ENCODE measurements around the gene FAM162A.
"Not testable (repeated sequence)": the region's sequence is repeated elsewhere in the genome, so short reads cannot be mapped to it uniquely, and the experiment has no call there.

The FAM162A gene, protein sequence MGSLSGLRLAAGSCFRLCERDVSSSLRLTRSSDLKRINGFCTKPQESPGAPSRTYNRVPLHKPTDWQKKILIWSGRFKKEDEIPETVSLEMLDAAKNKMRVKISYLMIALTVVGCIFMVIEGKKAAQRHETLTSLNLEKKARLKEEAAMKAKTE

DNA sequence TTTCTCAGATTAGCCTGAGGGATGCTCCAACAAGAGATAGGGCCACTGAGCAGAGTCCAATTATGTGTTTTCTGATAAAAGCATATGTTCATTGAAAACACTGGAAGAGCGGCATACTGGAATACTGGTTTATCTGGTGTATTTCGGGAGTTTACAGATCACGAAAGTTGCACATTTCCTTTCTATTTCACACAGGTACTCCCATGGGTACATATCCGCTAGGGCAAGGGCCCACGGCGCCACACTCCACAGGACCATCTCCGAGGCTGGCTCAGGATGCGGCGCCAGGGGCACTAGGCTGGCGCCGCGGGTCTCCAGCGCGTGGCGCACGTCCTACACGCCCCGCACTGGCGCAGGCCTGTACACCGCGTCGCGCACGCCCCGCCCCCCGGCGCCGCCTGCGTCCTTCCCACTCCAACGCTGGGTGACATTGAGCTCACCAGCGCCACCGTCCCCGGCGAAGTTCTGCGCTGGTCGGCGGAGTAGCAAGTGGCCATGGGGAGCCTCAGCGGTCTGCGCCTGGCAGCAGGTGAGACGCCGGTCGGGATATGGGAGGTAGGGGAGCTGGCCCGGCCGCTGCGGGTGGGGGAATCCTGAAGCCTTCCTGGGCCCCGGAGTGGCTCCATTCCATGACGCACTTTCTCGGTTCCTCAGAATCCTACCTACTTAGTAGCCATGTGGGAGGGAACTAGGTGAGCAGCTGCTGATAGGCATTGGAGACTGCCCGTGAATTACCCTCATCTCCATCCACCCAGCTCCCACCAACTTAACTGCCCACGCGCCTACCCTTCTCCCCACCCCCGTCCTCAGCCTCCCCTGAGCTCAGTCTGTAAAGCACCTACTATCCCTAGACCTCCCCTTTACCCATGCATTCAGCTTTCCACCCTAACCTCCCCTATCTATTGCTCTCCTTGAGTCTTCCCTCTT lies at the start of gene FAM162A:
FAM162A (plus strand) TSS at position 412 of the 927 bp plus-strand sequence; CDS start at position 496, 84 bp downstream.
- DNase-seq (ENCODE audit: low read depth) = peak; percentile 88

DNA sequence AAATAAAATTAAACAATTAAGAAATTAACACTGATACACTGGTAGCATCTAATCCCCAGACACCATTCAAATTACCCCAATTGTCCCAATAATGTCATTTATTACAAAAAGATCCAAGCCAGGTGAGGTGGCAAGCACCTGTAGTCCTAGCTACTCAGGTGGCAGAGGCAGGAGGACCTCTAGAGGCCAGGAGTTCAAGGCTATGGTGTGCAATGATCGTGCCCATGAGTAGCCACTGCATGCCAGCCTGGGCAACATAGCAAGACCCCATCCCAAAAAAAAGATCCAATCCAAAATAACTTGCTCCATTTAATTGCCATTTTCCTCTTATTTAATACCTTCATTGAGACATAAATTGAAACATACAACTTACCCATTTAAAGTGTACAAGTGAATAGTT lies 41.2 kb upstream of the FAM162A start:
- no peak for DNase-seq (ENCODE audit: low read depth)

DNA sequence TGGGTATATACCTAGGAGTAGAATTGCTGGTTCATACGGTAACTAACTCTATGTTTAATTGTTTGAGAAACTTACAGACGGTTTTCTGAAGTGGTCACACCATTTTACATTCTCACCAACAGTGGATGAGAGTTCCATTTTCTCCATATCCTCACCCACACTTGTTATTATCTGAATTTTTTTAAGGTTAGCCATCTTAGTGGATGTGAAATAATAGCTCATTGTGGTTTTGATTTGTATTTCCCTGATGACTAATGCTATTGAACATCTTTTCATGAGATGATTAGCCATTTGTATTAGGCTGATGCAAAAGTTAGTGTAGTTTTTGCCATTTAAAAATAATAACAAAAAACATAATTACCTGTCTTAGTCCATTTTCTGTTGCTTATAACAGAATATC lies 40.3 kb upstream of the FAM162A start:
- no peak for DNase-seq (ENCODE audit: low read depth)

DNA sequence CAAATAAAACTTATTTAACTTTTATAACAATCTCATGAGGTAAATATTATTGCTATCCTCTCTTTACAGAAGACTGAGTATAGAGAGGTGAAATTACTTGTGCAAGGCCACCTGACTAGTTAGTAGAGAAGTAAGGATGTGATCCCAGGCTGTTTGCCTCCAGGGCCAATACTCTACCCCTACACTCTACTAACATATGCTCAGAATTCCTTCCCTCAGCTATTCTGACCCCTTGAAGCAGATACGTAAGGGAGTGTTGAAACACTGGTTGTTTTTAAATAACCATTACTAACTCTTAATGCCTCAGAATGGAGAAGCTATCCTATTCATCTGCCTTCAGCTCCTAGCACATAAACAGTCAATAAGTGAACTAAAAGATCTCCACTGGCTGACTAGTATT lies 34.8 kb upstream of the FAM162A start:
- DNase-seq (ENCODE audit: low read depth) = no peak

DNA sequence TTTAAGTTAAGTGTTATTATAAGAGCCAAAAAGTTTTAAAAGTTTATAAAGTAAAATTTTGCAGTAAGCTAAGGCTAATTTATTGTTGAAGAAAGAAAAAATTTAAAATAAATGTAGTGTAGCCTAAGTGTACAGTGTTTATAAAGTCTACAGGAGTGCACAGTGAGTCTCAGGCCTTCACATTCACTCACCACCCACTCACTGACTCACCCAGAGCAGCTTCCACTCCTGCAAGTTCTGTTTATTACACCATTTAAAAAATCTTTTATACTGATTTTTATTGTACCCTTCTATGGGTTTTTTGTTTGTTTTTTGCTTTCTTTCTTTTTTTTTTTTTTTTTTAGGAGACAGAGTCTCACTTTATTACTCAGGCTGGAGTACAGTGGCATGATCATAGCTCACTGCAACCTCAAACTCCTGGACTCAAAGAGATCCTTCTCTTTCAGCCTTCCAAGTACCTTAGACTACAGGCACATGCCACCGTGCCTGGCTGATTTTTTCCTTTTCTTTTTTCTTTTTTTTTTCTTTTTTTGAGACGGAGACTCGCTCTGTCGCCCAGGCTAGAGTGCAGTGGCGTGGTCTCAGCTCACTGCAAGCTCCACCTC lies 33.1 kb upstream of the FAM162A start:
- no peak for DNase-seq (ENCODE audit: low read depth)

DNA sequence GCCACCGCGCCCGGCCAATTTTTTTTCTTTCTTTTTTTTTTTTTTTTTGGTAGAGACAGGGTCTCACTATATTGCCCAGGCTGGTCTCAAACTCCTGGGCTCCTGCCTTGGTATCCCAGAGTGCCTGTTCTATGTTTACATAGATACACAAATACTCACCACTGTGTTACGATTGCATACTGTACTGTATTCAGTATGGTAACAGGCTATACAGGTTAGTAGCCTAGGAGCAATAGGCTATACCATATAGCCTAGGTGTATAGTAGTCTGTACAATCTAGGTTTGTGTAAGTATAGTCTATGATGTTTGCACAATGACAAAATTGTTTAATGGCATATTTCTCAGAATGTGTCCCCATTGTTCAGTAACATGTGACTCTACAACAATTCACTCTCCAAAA lies 32.4 kb upstream of the FAM162A start:
- no peak for DNase-seq (ENCODE audit: low read depth)

DNA sequence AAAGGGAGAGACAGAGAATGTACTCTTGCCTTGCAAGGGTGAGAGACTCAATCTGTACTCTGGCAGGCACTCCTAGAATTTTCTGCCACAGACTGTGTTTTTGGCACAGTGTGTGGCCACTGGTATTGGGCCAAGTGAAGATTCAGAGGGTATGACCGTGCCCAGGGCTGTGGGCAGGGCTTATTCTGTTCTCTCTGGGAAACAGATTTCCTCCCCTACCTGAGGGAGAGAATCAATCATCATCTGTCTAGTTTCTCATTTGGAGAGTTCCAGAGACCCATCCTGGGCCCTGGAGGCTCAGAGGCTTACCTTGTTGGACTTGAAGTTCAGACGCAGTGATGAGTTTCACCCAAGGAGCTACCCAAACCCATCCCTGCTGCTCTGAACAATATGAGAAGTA lies 30.8 kb upstream of the FAM162A start:
- no peak for DNase-seq (ENCODE audit: low read depth)

DNA sequence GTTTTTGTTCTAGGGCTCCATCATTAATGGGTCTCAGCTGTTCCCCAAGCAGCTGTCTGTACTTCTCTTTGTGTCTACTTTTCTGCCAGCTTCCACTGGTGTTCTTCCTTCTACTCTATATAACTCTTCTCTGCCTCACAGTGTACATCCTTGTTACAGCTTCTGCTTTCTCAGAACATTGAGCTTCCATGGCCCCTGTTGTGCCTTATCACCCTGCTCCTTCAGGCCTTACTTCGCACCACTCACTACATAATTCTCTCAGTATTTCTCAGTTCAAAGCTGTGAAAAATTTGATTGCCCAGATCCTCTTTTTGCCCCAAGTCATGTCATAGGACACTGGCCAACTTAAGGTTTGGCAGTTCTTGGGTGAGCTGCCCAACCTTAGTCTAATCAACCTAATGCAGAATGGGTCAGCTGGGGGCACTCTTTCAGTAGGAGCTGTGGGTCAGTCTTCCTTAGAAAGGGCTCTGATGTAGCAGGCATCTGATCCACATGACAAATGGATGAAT lies 30.0 kb upstream of the FAM162A start:
- no peak for DNase-seq (ENCODE audit: low read depth)

DNA sequence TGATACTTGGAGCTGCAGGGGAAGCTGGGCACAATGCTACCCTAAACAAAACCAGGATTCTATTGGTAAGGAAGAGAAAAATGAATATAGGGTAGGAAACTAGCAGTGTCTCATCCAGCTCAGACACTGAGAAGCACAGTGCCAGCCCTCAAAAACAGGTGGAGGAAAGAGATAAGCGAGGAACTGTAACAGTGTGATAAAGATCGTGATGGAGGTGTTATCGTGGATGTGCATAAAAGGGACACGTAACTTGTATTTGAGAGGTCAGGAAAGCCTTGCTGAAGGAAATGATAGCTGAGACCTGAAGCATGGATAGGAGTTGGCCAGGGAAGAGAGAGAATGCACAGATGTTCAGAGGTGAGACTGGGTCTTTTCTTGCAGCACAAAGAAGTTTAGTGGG lies 28.4 kb upstream of the FAM162A start:
- no peak for DNase-seq (ENCODE audit: low read depth)

DNA sequence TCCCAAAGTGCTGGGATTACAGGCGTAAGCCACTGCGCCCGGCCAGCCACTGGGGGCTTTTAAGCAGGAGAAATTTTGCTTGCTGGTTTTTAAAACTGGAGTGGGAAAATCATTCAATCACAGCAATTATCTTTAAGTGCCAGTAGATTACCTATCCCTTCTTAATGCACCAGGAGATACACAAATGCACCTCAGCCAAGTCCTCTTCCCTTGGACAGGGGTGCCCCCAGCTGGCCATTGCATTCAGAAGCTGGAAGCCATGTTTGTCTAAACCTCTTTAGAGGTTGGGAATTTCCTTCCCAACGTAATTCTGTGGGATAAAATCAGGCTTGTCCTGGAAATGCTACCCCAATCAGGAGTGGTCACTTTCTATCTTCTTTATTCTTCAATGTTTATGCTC lies 27.6 kb upstream of the FAM162A start:
- no peak for DNase-seq (ENCODE audit: low read depth)

DNA sequence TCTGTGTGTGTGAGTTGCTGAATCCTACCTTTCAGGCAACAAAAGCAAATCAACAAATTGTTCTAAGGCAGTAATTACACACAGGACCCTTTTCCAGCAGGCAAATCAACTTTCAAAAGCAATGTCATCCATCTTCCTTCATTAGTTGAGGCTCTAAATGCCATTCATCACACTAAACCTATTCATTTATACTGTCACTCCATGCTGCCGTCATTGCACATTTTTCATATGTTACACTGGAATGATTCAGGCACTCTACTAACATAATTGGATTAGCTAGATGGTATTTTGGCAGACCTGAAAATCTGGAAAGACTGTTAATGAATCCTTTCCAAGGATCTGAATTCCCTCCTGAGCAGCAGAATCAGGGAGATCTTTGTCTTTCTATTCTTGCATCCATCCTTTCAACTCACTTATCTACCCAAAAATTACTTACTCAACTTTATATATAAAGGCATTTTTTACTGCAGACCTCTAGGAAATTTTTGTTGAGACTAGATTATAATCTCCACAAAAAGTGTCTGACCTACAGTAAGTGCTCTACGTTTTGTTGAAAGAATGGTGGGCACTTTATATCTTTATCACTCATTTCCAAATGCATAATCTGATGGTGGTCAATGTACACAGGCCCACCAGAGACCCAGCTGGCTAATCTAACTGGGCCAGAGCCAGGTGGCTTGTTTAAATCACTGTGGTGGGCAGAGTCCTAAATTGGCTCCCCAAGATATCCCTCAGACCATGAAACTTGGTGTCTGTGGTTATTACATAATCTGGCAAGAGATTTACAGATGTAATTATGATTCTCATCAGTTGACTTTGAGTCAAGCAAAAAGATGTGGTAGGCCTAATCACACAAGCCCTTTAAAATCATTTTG lies 25.9 kb upstream of the FAM162A start:
- no peak for DNase-seq (ENCODE audit: low read depth)

DNA sequence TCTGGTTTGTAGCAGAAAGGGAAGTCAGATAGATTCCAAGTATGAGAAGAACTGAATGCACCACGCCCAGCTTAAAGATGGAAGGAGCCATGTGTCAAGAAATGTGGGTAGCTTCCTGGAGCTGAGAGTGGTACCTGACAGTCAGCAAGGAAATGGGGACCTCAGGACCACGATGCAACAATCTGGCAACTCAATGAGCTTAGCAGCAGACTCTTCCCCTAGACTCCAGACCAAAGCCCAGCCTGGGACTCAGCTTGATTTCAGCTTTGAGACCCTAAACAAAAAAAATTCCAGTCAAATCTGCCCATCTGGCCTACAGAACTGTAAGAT lies 25.3 kb upstream of the FAM162A start:
- no peak for DNase-seq (ENCODE audit: low read depth)

DNA sequence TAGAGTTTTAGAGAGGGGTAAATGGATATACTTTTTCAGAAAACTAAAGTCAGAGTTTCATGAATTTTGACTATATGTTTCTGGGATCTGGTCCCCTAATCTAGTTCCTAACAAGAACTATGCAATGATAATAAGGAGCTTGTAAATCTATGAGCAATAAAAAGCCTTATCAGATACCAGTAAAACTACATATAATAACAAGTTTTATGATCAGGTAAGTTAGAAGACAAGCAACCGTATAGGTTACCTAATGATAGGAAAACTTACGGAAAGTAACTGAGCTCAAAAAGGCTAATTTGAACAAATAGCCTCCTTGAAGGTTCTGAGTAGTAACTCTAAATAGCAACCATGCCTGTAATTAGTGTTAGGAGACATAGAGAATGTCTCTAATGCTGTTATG lies 22.0 kb upstream of the FAM162A start:
- DNase-seq (ENCODE audit: low read depth) = no peak

DNA sequence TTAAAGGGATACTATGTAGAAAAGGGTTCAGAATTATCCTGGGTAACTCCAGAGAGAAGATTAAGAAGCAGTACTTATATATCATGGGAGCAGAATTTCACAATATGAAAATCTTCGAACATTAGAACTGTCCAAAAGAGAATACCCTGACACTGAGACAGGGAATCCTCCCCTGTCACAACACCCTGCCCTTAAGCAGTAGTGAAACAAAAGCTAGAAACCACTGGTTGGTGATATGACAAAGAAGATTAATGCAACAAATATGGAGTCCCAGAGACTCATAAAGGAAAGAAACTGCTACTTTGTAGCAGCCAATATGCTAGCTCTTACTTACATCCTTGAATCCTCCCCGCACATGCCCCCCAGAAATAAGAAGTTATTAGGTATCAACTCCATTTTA lies 19.5 kb upstream of the FAM162A start:
- DNase-seq (ENCODE audit: low read depth) = no peak

DNA sequence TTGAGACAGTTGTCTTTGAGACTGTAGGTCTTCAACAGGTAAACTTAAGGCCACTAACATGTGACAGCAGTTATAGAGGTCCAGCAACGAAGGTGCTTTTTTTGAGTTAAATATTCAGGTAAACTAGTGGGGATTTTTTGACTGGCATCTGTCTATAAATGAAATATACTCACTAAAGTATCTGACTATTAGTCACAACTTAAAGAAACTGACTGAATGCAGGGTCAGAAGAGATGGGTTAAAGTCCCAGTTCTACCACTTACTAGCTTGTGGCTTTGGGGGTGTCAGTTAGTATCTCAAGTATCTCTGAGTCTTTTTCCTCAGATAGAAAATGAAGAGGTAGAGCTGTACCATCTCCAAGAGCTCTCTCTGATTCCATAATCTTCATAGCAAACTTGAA lies 18.9 kb upstream of the FAM162A start:
- DNase-seq (ENCODE audit: low read depth) = no peak

DNA sequence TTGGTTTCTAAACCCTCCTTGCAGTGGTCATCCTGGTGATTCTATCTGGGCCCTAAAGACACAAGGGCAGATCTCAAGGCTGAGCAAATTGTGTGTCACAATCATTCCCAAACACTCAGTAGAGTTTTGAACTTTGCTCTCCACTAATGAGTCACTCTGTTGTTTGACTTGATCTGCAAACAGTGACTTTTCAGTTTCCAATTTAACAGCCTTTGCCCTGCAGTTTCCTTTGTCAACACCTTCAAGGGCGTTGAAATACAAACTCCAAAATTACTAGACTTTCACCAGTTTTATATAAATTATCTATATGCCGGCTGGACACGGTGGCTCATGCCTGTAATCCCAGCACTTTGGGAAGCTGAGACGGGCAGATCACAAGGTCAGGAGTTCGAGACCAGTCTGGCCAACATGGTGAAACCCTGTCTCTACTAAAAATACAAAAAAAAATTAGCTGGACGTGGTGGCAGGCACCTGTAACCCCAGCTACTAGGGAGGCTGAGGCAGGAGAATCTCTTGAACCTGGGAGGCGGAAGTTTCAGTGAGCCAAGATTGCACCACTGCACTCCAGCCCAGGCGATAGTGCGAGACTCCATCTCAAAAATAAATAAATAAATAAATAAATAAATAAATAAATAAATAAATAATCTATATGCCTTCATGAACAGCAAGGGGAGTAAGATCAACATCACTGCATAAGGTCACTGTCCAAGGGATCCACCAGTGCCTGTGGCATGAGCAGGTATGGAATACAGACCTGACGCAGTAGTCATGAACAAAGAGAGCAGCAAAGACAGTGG lies 18.2 kb upstream of the FAM162A start:
- DNase-seq (ENCODE audit: low read depth) = not testable (repeated sequence)

DNA sequence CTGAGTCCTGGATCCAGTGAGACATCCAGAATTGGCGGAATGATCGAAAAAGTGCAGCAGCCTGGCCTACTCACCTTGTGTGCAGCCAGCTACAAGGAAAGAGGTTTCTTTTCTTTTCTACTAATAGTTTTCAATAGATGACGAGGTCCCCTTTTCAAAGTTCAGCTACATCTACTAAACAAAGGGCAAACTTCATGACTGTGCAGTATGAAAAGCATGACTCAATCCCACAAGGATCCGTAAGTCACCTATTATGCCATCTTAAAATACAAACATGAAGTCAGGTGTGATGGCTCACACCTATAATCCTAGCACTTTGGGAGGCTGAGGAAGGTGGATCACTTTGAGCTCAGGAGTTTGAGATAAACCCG lies 17.6 kb upstream of the FAM162A start:
- no peak for DNase-seq (ENCODE audit: low read depth)

DNA sequence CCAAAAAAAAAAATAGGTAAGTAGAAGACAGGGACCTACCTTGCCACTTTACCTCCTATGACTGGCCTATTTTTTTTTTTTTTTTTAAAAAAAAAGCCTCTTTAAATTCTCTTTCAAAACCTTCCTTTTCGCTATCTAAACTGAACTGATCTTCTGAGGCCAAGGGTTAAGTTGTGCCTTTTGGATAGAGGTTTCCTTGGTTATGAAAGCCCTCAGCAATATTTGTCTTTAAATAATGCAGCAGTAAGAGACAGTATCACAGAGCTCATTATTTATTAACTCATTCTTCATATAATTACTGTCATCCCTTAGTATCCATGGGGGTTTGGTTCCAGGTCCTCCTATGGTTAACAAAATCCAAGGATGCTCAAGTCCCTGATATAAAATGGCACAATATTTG lies 9.9 kb upstream of the FAM162A start:
- no peak for DNase-seq (ENCODE audit: low read depth)

DNA sequence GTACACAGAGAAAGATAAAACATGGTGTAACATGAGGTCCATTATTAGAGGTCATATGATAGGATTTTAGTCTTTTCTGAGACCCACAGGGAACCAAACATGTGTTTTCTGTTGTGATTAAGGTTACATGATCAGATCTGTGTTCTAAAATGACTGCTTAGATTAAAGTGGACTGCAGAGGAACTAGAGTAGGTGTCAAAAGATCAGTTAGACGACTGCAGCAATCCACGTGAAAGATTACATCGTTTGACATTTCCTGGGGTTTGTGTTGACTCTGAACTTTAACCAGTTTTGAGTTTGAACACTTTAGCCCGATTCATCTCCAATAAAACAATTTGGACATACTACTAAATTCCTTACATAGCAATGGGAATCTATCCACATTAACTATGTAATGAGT lies 6.0 kb upstream of the FAM162A start:
- DNase-seq (ENCODE audit: low read depth) = no peak

DNA sequence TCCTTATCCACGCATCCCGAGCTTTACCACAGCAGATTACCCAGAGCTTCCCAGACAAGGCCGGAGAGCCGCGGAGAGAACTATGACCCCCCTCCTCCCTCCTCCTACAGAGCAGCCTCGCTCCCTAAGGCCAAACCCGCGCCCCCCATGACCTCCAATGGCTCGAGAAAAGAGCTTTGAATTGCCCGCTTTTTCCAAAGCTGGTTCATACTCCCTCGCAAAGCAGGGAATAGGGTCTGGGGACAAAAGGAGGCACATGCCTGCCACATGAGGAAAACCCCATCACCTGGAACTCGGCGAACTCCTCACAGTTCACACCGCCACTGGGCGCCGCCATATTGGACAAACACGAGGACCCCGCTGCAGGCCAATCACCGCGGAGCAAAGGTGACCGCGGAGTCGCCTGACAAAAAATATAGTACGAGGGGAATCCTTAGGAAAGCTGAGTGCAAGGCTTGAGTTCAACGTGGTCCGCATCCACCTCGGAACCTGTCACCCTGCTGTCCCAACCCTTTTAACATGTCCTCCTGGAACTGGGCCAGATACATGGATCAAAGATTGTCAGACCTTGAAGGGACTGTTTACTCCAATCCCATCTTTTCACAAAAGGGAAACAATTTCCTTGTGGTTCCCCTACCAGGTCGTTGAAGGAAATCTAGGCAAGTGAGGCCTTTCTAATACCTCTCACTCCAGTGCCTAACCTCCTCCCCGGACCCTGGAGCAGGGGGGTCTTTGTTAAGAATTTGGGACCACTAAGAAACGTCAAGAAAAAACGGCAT lies 905 bp upstream of the FAM162A start, which contains the start of gene MIX23:
MIX23 (minus strand) TSS at position 344 of the 779 bp plus-strand sequence; CDS start at position 337, 7 bp downstream.
- DNase-seq (ENCODE audit: low read depth) = peak; percentile 86

DNA sequence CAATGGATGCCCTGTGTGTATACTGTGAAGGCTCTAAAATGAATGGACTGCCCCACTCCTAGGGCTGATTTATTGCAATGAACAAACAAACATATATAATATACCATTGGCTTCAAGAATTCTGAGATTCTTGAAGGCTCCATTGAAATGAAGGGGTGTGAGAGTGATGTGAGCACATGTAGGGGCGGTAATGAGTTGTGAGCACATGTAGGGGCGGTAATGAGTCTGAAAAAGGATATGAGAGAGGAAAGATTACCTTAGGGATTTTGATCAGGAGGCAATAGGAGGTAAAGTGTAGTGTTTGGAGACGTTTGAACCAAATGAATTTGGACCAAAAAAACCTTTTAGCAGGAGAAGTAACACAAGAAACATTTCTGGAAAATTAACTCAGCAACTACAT lies 3.7 kb downstream of the FAM162A start:
- DNase-seq (ENCODE audit: low read depth) = no peak
